RWPE2 (cell line): ENCODE measurements around the gene ARMC9.

Experiments used
- ATAC-seq: fragments of 200-7000 bp; cut with Tn5 transposase; 3 replicates; pipeline ENCODE4 v1.9.1; 2021; ENCODE audit warnings: low read depth
- DNase-seq: peaks from one replicate; pipeline ENCODE4 v3.0.0-alpha.2; 2020; ENCODE audit warnings: low spot score
- H3K27ac ChIP-seq: fragments of 450-650 bp; 2 replicates; pipeline ENCODE4 v1.5.1; 2017; ENCODE audit warnings: mild to moderate bottlenecking; ENCODE audit not compliant: poor library complexity, severe bottlenecking
- H3K27me3 ChIP-seq: fragments of 250-450 bp; sonication (Bioruptor Pico); 2 replicates; pipeline ENCODE4 v1.5.1; 2021; ENCODE audit warnings: mild to moderate bottlenecking, moderate library complexity; ENCODE audit not compliant: insufficient read depth, poor library complexity, severe bottlenecking
- H3K36me3 ChIP-seq: fragments of 250-450 bp; sonication (Bioruptor Pico); 2 replicates; pipeline ENCODE4 v1.5.1; 2020; ENCODE audit warnings: low read depth, mild to moderate bottlenecking, moderate library complexity
- H3K4me1 ChIP-seq: fragments of 250-450 bp; sonication (Bioruptor Pico); 2 replicates; pipeline ENCODE4 v1.5.1; 2021; ENCODE audit warnings: mild to moderate bottlenecking, moderate library complexity; ENCODE audit not compliant: insufficient read depth, poor library complexity, severe bottlenecking
- H3K4me3 ChIP-seq: fragments of 250-450 bp; sonication (Bioruptor Pico); 2 replicates; pipeline ENCODE4 v1.5.1; 2021; ENCODE audit warnings: mild to moderate bottlenecking, moderate library complexity; ENCODE audit not compliant: severe bottlenecking
- H3K9me3 ChIP-seq: fragments of 250-450 bp; sonication (Bioruptor Pico); 2 replicates; pipeline ENCODE4 v1.5.1; 2021; ENCODE audit warnings: mild to moderate bottlenecking, moderate library complexity; ENCODE audit not compliant: severe bottlenecking
- CTCF ChIP-seq: fragments of 450-650 bp; IDR thresholded peaks from one replicate; pipeline ENCODE4 v1.5.1; 2017; ENCODE audit warnings: mild to moderate bottlenecking, moderate library complexity; ENCODE audit not compliant: poor library complexity, severe bottlenecking

Gene ARMC9

GRCh38 chr2:231411237-231411636 lies 212.8 kb downstream of the ARMC9 start:
- ATAC-seq (no peak), DNase-seq (no peak)
- Histone ChIP-seq H3K36me3 (no peaks in the 10 kb centered on the region), H3K9me3 (no peaks in the 10 kb centered on the region), H3K4me3 (no peak overlapping the region), H3K27me3 (no peaks in the 10 kb centered on the region), H3K4me1 (no peaks in the 10 kb centered on the region), H3K27ac (peak overlapping the region; percentile 37)
- TF ChIP-seq CTCF: no peak

- DNase-seq (no peak), ATAC-seq (peak; percentile 95)
- Histone ChIP-seq H3K27me3 (no peaks in the 10 kb centered on the region), H3K9me3 (no peaks in the 10 kb centered on the region), H3K4me1 (no peaks in the 10 kb centered on the region), H3K27ac (peak overlapping the region; percentile 37), H3K36me3 (no peaks in the 10 kb centered on the region), H3K4me3 (peak overlapping the region; percentile 46)
- TF ChIP-seq CTCF: peak; percentile 95
Measured at GRCh38 chr2:231411831-231412617, 213.6 kb downstream of the ARMC9 start.

- no peak for ATAC-seq
- no peaks in the 10 kb centered on the region for H3K4me1 ChIP-seq
- peak overlapping the region; percentile 46 for H3K4me3 ChIP-seq
- H3K27ac ChIP-seq: no peak overlapping the region
- no peaks in the 10 kb centered on the region for H3K36me3 ChIP-seq
- H3K27me3 ChIP-seq: no peaks in the 10 kb centered on the region
- peak; percentile 71 for TF ChIP-seq CTCF
- H3K9me3 ChIP-seq: no peaks in the 10 kb centered on the region
- no peak for DNase-seq
Measured at GRCh38 chr2:231412618-231412963, 214.2 kb downstream of the ARMC9 start.

- no peaks in the 10 kb centered on the region for H3K9me3 ChIP-seq
- H3K4me3 ChIP-seq: no peak overlapping the region
- DNase-seq (no peak), ATAC-seq (no peak)
- no peaks in the 10 kb centered on the region for H3K4me1 ChIP-seq
- H3K36me3 ChIP-seq: no peaks in the 10 kb centered on the region
- no peaks in the 10 kb centered on the region for H3K27me3 ChIP-seq
- TF ChIP-seq CTCF: no peak
- H3K27ac ChIP-seq: no peak overlapping the region
Measured at GRCh38 chr2:231413456-231413855, 215.0 kb downstream of the ARMC9 start.

- DNase-seq: no peak
- ATAC-seq: no peak
- TF ChIP-seq CTCF: no peak
- no peaks in the 10 kb centered on the region for H3K36me3 ChIP-seq
- H3K9me3 ChIP-seq: no peaks in the 10 kb centered on the region
- no peak overlapping the region for H3K4me3 ChIP-seq
- H3K27ac ChIP-seq: no peak overlapping the region
- no peaks in the 10 kb centered on the region for H3K27me3 ChIP-seq
- no peaks in the 10 kb centered on the region for H3K4me1 ChIP-seq
Measured at GRCh38 chr2:231413921-231414476, 215.6 kb downstream of the ARMC9 start.
